SK-N-SH (cell line): ENCODE data around the gene TMEM176A. TPM values are rescaled to one million over a fixed set of nuclear protein-coding genes. Genes with fewer than 3 reads are reported as not detected.

Experiments used
- CTCF ChIA-PET: fragments of 300-600, 350-600 bp; formaldehyde crosslinking; extraction: SDS; loops from one replicate; lab custom pipeline; 2021; lab: Yijun Ruan, JAX
- POLR2A ChIA-PET: fragments of 350-600 bp; sonication (Branson Sonifier 250); formaldehyde crosslinking; extraction: SDS; loops from one replicate; lab custom pipeline; 2020; ENCODE audit warnings: antibody characterized with exemption, inconsistent platforms; lab: Yijun Ruan, JAX
- DNase-seq: peaks from one replicate; pipeline ENCODE4 v3.0.0; 2012
- H2AFZ ChIP-seq: fragments of 200-600 bp; sonication (generic); 2 replicates; pipeline ENCODE4 v1.8.1; 2016; ENCODE audit warnings: antibody characterized with exemption, mild to moderate bottlenecking, low read depth
- H3F3A ChIP-seq: fragments of 200-600 bp; sonication (generic); replicated peaks from 2 replicates; pipeline ENCODE3; 2016; ENCODE audit warnings: antibody characterized with exemption, mild to moderate bottlenecking; ENCODE audit not compliant: insufficient read depth
- H3K27ac ChIP-seq, 2 experiments: fragments of 200-500 bp in 1 of 2; fragments of 200-600 bp in 1 of 2; sonication (Bioruptor generic) in 1 of 2; sonication (generic), shearing (Covaris generic) in 1 of 2; 2 replicates each; pipeline versions ENCODE4 v1.5.1 to v1.6.1; 2014 to 2016; ENCODE audit warnings: low read depth in 2 of 2, inconsistent platforms in 1 of 2, low read length in 1 of 2, mild to moderate bottlenecking in 1 of 2, mixed read lengths in 1 of 2
- H3K27me3 ChIP-seq: fragments of 200-600 bp; sonication (generic), shearing (Covaris generic); 2 replicates; pipeline ENCODE4 v1.6.1; 2016; ENCODE audit warnings: mixed run types; ENCODE audit not compliant: insufficient read depth
- H3K36me3 ChIP-seq, 2 experiments: fragments of 200-500 bp in 1 of 2; fragments of 200-600 bp in 1 of 2; sonication (Bioruptor generic) in 1 of 2; sonication (generic) in 1 of 2; replicated peaks in 1 of 2; 2 replicates each; pipeline versions ENCODE3 to v1.5.1; 2014 to 2016; ENCODE audit warnings: low read length in 1 of 2, mild to moderate bottlenecking in 1 of 2; ENCODE audit not compliant: insufficient read depth in 2 of 2, control insufficient read depth in 1 of 2
- H3K4me1 ChIP-seq, 2 experiments: fragments of 200-500 bp in 1 of 2; fragments of 200-600 bp in 1 of 2; sonication (Bioruptor generic) in 1 of 2; sonication (generic), shearing (Covaris generic) in 1 of 2; 2 replicates each; pipeline versions ENCODE4 v1.5.1 to v1.6.1; 2014 to 2016; ENCODE audit warnings: low read depth in 1 of 2, low read length in 1 of 2, mixed run types in 1 of 2; ENCODE audit not compliant: insufficient read depth in 2 of 2, control insufficient read depth in 1 of 2
- H3K4me2 ChIP-seq: fragments of 200-600 bp; sonication (generic), shearing (Covaris generic); 2 replicates; pipeline ENCODE4 v1.6.1; 2017; ENCODE audit warnings: mixed run types
- H3K4me3 ChIP-seq, 2 experiments: fragments of 200-500 bp in 1 of 2; fragments of 200-600 bp in 1 of 2; sonication (Bioruptor generic) in 1 of 2; sonication (generic), shearing (Covaris generic) in 1 of 2; 2 replicates each; pipeline versions ENCODE4 v1.5.1 to v1.8.1; 2014 to 2016; ENCODE audit warnings: low read depth in 2 of 2, inconsistent platforms in 1 of 2, low read length in 1 of 2, mild to moderate bottlenecking in 1 of 2, mixed read lengths in 1 of 2, moderate library complexity in 1 of 2
- H3K79me2 ChIP-seq: fragments of 200-600 bp; sonication (generic); 2 replicates; pipeline ENCODE4 v1.8.1; 2017; ENCODE audit warnings: mild to moderate bottlenecking; ENCODE audit not compliant: insufficient read depth
- H3K9ac ChIP-seq: fragments of 200-600 bp; sonication (generic); 2 replicates; pipeline ENCODE4 v1.6.1; 2017; ENCODE audit warnings: mixed run types
- H3K9me2 ChIP-seq: fragments of 200-600 bp; sonication (generic); 2 replicates; pipeline ENCODE4 v1.6.1; 2017; ENCODE audit warnings: mixed run types
- H3K9me3 ChIP-seq: fragments of 200-600 bp; sonication (generic); 2 replicates; pipeline ENCODE4 v1.6.1; 2017; ENCODE audit warnings: mixed run types, mild to moderate bottlenecking, moderate library complexity
- H4K20me1 ChIP-seq: fragments of 200-600 bp; sonication (generic); 2 replicates; pipeline ENCODE4 v1.6.1; 2017; ENCODE audit warnings: mild to moderate bottlenecking, mixed run types; ENCODE audit not compliant: insufficient read depth
- CHD2 ChIP-seq: fragments of 150-350 bp; IDR thresholded peaks from 2 replicates; pipeline ENCODE4 v1.6.1; 2018; ENCODE audit warnings: low read length; ENCODE audit not compliant: partially characterized antibody
- CTCF ChIP-seq: fragments of 200-600 bp; sonication (generic); IDR thresholded peaks from 2 replicates; pipeline ENCODE4 v1.6.1; 2017; ENCODE audit warnings: antibody characterized with exemption, mild to moderate bottlenecking, moderate library complexity
- ELF1 ChIP-seq: IDR thresholded peaks from 2 replicates; pipeline ENCODE4 v1.4.0; 2012
- FOSL2 ChIP-seq: IDR thresholded peaks from 2 replicates; pipeline ENCODE4 v1.4.0; 2012; ENCODE audit warnings: low read depth, mild to moderate bottlenecking, moderate library complexity, borderline replicate concordance
- GATA2 ChIP-seq: sonication (generic); formaldehyde crosslinking; IDR thresholded peaks from 2 replicates; pipeline ENCODE4 v1.5.0; 2020; ENCODE audit warnings: mild to moderate bottlenecking, missing genetic modification reagents
- IRF3 ChIP-seq: fragments of 150-350 bp; IDR thresholded peaks from 2 replicates; pipeline ENCODE4 v1.6.1; 2016; ENCODE audit warnings: mild to moderate bottlenecking, low read depth, low read length
- MEF2A ChIP-seq: IDR thresholded peaks from 2 replicates; pipeline ENCODE4 v1.4.0; 2012; ENCODE audit warnings: low read depth, borderline replicate concordance
- MXI1 ChIP-seq: IDR thresholded peaks from 2 replicates; pipeline ENCODE4 v1.6.1; 2012; ENCODE audit warnings: mild to moderate bottlenecking, low read depth, low read length, improper control_type of control experiment
- NFIC ChIP-seq: IDR thresholded peaks from 2 replicates; pipeline ENCODE4 v1.4.0; 2012; ENCODE audit warnings: borderline replicate concordance
- NRF1 ChIP-seq: IDR thresholded peaks from 2 replicates; pipeline ENCODE4 v1.6.1; 2012; ENCODE audit warnings: low read depth, mild to moderate bottlenecking, low read length
- POLR2AphosphoS5 ChIP-seq: IDR thresholded peaks from 2 replicates; pipeline ENCODE4 v1.6.1; 2012; ENCODE audit warnings: low read depth, low read length
- RCOR1 ChIP-seq: fragments of 150-350 bp; IDR thresholded peaks from 2 replicates; pipeline ENCODE4 v1.6.1; 2017; ENCODE audit warnings: antibody characterized with exemption, low read length
- RFX5 ChIP-seq: IDR thresholded peaks from 2 replicates; pipeline ENCODE4 v1.6.1; 2012; ENCODE audit warnings: mild to moderate bottlenecking, improper control_type of control experiment, low read length
- TAF1 ChIP-seq: IDR thresholded peaks from 2 replicates; pipeline ENCODE4 v1.6.1; 2012; ENCODE audit warnings: low read depth, mild to moderate bottlenecking, low read length, moderate library complexity, borderline replicate concordance
- TEAD4 ChIP-seq: IDR thresholded peaks from 2 replicates; pipeline ENCODE4 v1.4.0; 2012; ENCODE audit warnings: mild to moderate bottlenecking, borderline replicate concordance; ENCODE audit not compliant: insufficient read depth
- USF2 ChIP-seq: fragments of 150-350 bp; IDR thresholded peaks from 2 replicates; pipeline ENCODE4 v1.6.1; 2017; ENCODE audit warnings: antibody characterized with exemption, low read length, low read depth, borderline replicate concordance
- WGBS: methylation state at CpG from one replicate; pipeline ENCODE4 v1.1.6; 2017; ENCODE audit warnings: low lambda C conversion rate; 5-methylcytosine and 5-hydroxymethylcytosine counted together
- polyA plus RNA-seq, 3 experiments: library from polyadenylated mRNA; depleted of rRNA; stranded (reverse); fragments of >200 nt; gene quantifications; 2 replicates each; pipeline ENCODE4 v1.2.3, GENCODE V29; 2012

Gene TMEM176A
- polyA plus RNA-seq, 1 of the 3 experiments (the other 2 are of a cell fraction), result not detected

GRCh38 chr7:150835019-150835418, 34.5 kb downstream of the TMEM176A start (continued):
- TF ChIP-seq FOSL2 (no peak), USF2 (no peak)

GRCh38 chr7:150835702-150836280, 35.2 kb downstream of the TMEM176A start:
- Histone ChIP-seq H3K79me2 (no peaks in the 10 kb centered on the region), H3K9me3 (no peaks in the 10 kb centered on the region), H3K4me1 (peaks cover 0 to 4% of the 10 kb centered on the region in 2 experiments; a peak in 1 of 4 replicates), H3K4me2 (no peak overlapping the region), H3K9me2 (no peaks in the 10 kb centered on the region), H2AFZ (no peak overlapping the region), H3K27ac (no peak overlapping the region), H3K9ac (no peak overlapping the region), H3F3A (no peaks in the 10 kb centered on the region), H3K36me3 (no peaks in the 10 kb centered on the region), H3K4me3 (no peak overlapping the region), H3K27me3 (peaks cover 12% of the 10 kb centered on the region; the same call in 1 of the 2 replicates), H4K20me1 (no peaks in the 10 kb centered on the region)
- ChIA-PET POLR2A (no interaction called here), CTCF (interaction anchor here (0.8 to 1.1 kb wide), 5 partner anchors 9 to 73 kb away, joined by 3 to 4 read pairs (median 3); no protein-coding TSS in a partner anchor)
- TF ChIP-seq CHD2 (no peak), POLR2AphosphoS5 (no peak), TAF1 (no peak), USF2 (no peak), GATA2 (no peak), RCOR1 (no peak), MXI1 (no peak), MEF2A (no peak), TEAD4 (no peak), CTCF (no peak), IRF3 (no peak), NRF1 (no peak), NFIC (no peak), ELF1 (no peak), RFX5 (no peak)
- DNase-seq, result no peak
- WGBS, result 28% methylated on average over 6 of the region's 6 CpGs
